Measurements from ENCODE around the gene SLC35E2B.

The SLC35E2B gene

DNA sequence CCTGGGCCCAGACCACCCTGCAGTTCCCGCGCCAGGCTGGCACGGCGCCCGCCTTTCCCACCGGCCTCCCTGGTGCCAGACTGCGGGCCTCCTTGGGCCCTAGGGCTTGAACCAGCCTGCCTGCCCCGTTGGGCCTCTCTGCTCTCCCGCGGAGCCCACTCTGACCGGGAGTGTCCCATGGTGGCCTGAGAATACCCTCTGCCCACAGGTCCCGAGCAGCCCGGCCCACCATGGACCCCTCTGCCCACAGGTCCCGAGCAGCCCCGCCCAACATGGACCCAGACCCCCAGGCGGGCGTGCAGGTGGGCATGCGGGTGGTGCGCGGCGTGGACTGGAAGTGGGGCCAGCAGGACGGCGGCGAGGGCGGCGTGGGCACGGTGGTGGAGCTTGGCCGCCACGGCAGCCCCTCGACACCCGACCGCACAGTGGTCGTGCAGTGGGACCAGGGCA lies 69.4 kb downstream of the SLC35E2B start:
- no peak for FAIRE-seq

DNA sequence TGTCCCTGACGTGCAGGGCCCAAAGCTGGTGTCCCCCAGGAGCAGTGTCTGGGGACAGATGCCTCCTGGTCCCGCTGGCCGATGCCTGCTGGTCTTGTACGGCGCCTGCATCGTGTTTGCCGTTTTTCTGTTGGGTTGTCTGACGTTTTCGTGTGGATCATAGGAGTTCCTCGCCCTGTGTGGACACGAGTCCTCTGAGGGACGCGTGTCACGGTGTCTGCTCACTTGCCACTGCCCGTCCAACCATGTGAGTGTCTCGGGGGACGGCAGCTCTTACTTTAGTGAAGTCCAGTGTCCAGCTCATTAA lies 69.9 kb downstream of the SLC35E2B start:
- no peak for FAIRE-seq

DNA sequence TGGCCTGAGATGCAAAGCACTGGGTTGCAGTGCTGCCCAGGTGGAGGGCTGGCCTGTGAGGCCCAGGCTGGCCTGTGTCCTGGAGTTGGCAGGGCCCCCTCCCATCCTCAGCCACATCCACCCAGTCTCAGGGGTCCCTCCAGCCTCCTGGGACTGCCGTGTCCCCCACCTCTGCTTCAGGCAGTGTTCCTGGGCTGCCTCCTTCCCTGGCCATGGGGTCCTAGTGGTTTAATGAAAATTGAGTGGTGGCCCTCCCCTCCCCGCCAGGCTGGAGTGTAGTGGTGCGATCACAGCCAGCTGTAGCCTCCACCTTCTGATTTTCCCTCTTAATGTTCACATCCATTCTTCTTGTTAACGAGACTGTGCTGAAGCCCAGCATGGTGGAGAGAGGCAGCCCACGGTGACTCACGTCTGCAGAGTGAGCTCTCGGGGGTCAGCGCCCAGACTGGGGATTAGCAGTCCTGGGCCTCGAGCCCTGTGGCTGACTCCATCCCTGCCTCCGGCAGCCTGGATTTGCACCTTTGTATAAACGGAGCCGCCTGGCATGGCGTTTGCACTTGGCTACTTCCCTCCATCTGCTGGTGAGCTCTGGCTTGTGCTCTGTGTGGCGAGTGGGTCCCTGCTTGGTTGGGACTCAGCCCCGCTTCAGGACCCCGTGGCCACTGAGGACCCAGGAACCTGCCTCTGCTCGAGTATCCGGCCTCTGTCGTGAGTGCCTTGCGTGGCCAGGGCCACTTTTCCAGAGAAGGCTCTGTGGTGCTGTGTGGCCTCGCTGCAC lies 70.4 kb downstream of the SLC35E2B start:
- FAIRE-seq, result no peak

DNA sequence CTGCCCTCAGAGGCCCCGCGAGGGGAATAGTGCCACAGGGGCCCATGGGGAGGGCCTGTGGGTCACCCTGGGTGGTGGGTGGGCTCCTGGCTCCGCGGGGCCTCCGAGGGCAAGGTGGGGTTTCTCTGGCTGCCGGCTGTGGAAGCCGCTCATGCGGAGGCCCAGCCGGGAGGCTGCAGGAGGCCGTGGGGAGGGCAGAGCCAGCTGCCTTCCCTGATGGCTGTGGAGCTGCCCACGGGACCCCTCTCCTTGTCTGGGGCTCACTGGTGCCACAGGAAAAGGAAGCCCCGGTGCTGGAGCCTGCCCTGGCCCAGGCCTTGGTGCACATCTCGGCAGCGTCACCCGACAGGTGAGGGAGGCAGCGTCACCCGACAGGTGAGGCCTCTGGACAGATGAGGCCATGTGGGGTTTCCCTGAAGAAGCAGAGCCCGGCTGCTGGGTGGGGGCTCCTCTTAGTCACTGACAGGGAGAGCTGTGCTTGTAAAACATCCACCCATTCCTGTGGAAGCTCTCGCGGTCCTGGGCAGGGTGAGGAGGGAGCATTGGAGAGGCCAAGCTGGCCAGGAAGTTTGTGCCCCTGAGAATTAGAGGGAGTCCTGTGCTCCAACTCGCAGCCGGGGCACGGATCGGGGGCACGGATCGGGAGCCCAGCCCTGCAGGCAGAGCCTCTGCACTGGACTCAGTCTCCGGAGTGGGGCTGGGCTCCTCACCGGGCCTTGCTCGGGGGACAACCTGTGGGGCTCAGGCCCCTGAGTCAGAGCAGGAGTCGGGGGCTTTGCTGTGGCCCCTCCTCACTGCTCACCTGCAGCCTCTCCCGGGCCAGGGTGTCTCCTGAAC lies 71.2 kb downstream of the SLC35E2B start:
- FAIRE-seq, result no peak

DNA sequence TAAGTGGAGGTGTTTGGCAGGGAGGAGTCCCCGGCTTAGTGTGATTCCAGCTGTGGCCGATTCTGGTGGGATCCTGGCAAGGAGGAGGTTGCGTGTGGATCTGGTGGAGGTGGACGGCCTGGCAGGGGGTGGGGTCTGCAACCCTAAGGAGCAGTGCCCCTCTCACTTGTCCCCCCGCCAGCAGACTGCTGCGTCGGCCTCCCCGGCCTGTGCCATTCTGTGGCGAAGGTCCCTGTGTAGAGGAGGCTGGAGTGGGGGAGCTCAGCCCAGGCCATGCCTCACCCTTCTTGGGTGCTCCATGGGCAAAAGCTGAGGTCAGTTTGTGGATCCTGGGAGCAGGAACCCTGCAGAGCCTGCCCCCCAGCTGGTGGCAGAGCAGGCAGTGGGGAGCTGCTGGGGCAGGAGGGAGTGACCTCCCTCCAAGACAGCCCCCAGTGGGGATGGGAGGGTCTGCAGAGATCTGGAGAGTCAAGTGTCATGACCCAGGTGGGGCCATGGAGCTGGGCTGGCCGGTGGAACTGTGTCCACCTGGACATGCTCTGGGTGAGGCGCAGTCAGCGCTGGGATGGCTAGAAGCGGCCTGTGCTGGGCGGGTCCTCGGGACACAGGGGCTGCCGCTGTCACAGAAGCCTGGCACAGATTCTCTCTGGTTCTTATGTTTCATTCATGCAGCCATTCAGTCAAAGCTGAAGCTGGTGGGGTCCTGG lies 72.0 kb downstream of the SLC35E2B start:
- FAIRE-seq, result no peak

DNA sequence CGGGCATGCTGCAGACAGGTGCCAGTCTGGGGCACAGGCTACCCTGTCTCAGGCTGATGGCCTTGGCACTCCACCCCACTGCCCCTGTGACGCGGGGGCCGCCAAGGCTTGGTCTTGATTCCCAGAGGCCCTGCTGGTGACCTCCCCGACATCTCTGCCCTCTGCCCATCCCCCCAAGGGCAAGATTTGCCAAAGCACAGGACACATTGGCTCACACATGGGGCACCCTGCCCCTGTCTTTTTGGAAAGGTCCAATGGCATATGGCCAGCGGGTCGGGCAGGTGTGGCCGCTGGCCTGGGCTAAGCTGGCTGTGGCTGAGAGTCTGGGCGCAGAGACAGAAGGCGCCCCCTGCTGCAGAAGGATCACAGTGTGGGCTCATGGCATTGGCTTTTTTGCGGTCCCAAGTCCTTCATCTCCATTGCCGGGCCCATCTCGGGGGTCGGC lies 72.7 kb downstream of the SLC35E2B start:
- no peak for FAIRE-seq

DNA sequence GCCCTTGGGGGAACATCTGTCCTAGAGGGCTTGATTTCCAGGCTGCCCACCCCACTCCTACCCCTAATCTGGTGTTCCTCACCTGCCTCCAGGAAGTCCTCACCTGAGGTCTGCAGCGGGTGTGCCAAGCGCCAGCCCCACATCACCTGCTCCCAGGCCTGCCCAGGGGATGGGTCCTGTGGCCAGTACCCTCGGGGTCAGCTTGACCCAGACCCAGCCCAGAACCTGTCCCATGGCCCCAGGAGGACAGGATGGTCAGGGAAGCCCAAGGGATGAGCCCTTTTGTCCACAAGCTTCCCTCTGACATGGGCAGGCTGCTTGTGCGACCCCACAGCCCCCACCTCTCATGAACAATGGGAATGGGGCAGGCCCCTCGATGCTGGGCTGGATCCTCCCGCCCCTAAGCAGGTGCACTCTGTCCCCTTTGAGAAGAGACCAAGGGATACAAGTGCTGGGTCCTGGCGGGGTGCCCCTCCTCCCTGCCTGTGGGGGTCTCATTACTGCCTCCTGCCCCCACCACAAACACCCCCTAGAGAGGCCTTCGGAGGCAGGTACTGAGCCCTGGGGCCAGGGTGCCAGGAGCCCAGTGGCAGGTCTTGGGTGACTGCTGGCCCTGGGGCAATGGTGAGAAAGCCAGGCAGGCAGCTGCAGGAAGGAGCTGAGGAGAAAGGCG lies 74.1 kb downstream of the SLC35E2B start:
- no peak for FAIRE-seq

DNA sequence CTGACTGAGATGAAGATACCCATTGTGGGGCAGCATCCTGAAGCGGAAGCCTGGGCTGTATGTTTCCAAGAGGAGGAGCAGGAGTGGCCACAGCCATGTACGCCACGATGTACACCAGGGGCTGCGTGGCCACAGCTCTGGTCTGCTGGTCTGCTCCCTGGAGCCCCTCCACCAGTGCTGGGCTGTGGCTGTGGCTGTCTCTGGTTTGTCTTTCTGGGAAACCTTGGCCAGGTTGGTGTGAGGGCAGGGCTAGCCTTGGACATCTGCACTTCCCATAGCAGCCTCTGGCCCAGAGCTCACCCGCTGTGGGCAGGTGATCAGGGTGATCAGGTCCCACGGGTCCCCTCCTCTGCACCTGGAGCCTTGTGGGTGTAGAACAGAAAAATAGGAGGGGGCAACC lies 74.7 kb downstream of the SLC35E2B start:
- FAIRE-seq, result no peak

DNA sequence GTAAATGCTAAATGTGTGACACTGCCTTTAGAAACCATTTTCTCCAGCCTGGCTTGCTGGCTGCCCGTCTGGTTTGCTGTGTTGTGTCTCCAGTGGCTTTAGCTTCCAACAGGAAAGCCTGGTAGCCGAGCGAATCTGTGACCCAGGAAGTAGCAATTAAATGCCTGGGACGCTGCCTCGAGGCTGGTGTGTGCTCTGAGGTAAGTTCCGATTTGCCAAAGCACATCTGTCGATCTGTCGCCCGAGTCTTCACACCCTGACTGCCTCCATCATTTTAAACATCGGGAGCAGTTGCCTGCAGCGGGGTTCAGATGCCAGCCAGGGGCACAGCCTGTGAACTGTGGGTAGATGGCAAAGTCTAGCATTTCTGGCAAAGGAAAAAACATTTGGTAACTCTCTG lies 75.1 kb downstream of the SLC35E2B start:
- no peak for FAIRE-seq

DNA sequence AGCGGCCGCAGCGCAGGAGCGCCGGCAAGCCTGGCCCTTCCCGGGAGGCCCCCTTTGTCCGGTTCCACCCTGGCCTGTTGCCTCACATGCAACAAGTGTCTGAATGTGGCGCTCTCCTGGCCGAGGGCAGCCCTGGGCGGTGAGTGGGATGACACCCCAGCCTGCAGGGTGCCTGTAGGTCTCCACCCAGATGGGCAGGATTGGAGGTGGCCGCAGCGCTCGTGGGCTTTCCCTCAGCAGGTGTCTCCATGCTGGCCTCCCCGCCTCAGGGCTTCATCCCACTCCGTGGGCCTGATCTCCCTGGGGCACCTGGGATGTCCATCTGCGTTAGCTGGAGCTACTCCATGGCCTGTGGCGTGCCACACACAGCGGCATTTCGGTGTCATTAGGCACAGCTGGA lies 75.8 kb downstream of the SLC35E2B start:
- FAIRE-seq, result no peak

DNA sequence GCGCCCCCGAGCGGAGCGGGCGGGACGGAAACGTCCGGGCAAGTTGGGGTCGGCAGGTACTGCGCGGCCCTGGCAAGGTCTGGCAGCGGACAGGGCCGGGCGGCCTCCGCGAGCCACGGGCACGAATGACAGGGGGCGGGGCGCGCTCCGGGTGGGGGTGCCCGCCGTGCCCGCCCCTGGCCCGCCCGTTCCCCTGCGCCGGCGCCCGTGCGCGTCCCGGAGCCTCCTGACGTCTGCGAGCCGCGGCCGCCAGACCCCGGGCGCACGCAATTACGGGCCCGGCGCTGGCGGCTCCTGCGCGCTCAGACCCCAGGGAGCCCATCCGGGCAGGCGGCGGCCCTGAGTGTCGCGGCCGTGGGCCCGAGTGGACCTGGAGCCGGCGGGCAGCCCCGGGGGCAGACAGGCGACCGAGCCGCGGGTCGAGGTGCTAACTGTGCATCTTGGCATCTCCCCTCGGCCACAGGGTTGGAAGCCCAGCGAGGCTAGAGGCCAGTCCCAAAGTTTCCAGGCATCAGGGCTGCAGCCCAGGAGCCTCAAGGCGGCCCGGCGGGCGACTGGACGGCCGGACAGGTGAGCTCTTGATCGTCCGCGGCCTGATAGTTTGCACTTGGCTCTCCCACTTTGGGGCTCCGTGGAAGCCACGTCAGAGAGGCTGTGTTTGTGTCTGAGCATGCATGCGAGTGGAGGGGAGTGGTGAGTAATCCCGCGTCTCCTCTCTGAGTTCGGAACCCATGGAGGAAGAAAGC lies 76.4 kb downstream of the SLC35E2B start:
- FAIRE-seq, result no peak

DNA sequence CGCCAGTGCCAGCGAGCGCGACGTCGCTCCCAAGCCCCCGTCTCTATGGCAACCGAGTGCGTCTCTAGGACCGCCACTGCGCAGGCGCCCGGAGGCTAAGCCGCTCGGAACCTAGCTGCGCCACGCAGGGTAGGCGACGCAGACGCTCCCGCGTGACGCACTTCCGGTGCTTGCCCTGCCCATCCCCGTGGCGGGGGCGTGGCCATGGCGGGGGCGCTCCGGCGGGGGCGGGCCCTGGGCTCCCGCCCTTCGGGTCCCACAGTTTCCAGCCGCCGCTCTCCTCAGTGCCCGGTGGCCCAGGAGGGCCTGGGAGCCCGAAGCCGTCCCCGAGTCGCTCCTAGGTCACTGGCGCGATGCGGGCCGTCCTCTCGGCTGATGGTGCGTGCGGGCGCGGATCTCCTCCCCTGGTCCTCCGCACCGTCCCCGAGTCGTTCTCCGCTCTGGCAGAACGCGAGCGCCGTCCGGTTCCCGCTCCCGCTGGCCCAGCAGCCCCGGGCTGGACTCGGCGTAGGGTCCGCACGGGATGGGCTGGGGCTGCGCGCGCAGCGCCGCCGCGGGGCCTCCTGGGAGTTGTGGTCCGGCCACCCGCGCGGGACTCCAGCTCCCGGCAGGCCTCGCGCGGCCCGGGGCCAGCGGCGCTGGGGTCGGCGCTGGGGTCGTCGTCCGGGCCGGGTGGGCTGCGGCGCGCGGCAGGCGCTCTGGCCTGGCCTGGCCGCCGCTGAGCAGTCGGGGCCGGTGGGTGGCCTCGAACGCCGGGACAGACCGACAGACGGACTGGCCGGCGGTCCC lies 77.1 kb downstream of the SLC35E2B start, which contains the start of gene MIB2:
MIB2 (plus strand) TSS at position 245 of the 789 bp plus-strand sequence. CDS start 7,953 bp downstream, outside the sequence.
- FAIRE-seq, result no peak

DNA sequence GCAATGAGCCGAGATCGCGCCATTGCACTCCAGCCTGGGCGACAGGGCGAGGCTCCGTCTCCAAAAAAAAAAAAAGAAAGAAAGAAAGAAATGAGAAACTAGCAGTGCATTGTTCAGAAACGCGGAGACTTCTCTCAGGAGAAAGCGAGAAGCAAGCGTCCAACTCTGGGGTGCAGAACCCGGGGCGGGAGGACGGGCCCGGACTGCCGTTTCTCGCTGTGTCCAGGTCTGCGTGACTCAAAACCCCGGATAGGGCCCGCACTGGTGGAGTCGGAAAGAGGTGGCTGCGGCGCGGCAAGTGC lies 77.7 kb downstream of the SLC35E2B start:
- FAIRE-seq, result no peak

DNA sequence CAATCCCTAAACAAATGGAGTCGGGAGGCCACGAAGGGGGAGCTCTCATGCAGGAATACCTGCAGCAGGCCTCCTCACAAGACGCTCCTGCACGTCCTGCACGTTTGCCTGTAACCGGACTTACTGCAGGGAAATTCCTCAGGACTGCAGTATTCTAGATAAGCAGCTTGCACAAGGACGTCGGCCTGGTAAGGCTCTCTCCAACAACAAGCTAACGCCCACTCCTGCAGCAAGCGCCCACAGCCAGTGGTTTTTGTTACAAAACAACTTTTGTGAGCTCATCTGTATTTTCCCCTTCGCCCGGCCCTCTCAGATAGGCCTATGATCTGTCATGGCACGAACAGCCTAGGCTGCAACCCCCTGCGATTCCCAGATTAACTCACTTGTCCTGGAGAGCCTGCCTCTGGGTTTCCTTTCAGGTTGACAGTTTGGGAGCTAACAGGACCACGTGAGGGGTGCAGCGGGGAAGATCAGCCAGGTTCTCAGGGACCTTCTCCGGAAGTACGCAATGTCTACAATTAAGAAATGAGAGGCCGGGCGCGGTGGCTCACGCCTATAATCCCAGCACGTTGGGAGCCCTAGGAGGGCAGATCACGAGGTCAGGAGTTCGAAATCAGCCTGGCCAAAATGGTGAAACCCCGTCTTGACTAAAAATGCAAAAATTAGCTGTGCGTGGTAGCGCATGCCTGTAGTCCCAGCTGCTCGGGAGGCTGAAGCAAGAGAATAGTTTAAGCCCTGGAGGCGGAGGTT lies 78.2 kb downstream of the SLC35E2B start:
- FAIRE-seq, result no peak

DNA sequence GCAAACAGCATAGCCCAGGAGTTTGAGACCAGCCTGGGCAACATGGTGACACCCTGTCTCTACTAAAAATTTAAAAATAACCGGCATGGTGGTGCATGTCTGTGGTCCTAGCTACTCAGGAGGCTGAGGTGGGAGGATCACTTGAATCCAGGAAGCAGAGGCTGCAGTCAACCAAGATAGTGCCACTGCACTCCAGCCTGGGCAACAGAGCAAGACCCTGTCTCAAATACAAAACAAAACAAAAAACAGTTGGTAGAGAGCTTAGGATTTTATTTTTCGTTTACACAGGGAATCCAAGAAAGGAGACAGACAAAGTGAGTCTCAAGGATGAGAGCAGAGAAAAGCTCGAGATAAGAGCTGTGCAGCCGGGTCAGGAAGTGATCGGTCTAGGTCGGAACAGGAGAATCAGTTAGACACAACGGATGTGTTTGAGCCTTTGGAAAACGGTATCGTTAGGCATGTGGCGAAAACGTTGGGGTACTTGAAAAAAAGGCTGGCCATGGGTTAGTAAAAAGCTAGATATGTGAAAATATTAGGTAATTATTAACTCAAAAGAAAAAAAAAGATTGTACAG lies 79.0 kb downstream of the SLC35E2B start:
- FAIRE-seq, result no peak

DNA sequence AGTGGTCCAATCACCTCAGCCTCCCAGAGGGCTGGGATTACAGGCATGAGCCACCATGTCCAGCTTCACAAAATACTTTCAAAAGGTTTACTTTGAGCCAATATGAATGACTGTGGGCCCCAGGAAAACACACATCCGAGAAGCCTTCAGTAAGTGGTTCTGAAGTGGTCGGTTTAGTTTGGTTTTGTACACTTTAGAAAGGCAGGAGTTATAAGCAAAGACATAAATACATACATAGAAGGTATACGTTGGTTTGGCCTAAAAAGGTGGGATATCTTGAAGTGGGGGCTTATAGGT lies 80.5 kb downstream of the SLC35E2B start:
- no peak for FAIRE-seq

DNA sequence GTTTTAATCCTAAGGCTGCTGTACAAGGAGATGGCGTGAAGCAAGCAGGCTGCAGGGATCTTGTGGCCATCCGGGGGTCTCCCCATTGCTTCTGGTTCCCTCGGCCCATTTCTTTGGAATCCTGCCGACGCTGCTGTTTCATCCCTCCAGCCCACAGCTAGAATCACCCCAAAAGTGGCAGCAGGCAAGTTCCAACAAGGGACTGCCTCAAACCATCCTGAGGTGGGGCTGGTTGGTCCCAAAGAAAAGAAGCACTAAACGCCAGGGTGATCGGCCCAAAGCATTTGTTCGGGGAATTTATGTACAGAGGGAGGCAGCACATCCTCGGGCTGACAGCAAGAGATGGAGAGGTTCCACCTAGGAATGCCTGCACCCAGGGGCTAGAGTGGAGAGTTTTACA lies 81.8 kb downstream of the SLC35E2B start:
- no peak for FAIRE-seq

DNA sequence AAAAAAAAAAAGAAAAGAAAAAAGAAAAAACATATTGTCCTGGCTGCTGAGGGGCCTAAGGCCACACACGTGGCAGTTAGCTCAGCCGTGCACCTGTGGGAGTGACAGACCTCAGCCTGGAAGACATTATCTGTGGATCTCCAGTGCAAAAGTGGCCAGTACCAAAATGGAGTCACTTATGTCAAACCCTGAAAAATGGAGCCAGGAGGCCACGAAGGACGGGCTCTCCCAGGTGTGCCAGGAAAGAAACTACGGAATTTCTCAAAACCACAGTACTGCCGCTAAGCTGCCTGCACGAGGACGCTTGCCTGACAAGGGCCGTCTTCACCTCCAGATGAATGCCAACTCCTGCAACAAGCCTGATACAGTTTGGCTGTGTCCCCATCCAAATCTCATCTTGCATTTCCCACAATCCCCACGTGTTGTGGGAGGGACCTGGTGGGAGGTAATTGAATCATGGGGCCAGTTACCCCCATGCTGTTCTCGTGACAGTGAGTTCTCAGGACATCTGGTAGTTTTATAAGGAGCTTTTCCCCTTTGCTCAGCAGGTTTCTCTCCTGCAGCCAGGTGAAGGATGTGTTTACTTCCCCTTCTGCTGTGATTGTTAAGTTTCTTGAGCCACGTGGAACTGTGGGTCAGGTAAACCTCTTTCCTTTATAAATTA lies 82.6 kb downstream of the SLC35E2B start:
- no peak for FAIRE-seq
